Fibroblast of lung (primary cell): ENCODE results near the gene NAT8L. TPM values are rescaled to one million over a fixed set of nuclear protein-coding genes. Genes with fewer than 3 reads are reported as not detected.

ENCODE experiments used
- DNase-seq, 2 donors: peaks; one replicate each; pipeline versions ENCODE4 v3.0.0 to v3.0.0-alpha.2; 2010; ENCODE audit warnings: low read depth in 2 of 2
- H2AFZ ChIP-seq: 2 replicates; pipeline ENCODE4 v1.5.1; 2012; ENCODE audit warnings: low read length, control low read depth, inconsistent platforms
- H3K27ac ChIP-seq: 2 replicates; pipeline ENCODE4 v1.5.1; 2011; ENCODE audit warnings: low read length, control low read depth; ENCODE audit not compliant: insufficient read depth
- H3K27me3 ChIP-seq: 2 replicates; pipeline ENCODE4 v1.5.1; 2011; ENCODE audit warnings: mild to moderate bottlenecking, low read length; ENCODE audit not compliant: control insufficient read depth, insufficient read depth
- H3K36me3 ChIP-seq: 2 replicates; pipeline ENCODE4 v1.5.1; 2011; ENCODE audit warnings: low read length; ENCODE audit not compliant: control insufficient read depth, insufficient read depth
- H3K4me1 ChIP-seq: 2 replicates; pipeline ENCODE4 v1.5.1; 2011; ENCODE audit warnings: low read length; ENCODE audit not compliant: control insufficient read depth, insufficient read depth; ENCODE audit errors: extremely low read depth
- H3K4me2 ChIP-seq: 2 replicates; pipeline ENCODE4 v1.5.1; 2011; ENCODE audit warnings: low read length, control low read depth; ENCODE audit not compliant: insufficient read depth; ENCODE audit errors: extremely low read depth
- H3K4me3 ChIP-seq, 4 experiments: fragments of 200-600 bp in 1 of 4; sonication (generic) in 1 of 4; replicated peaks in 1 of 4; 2 replicates each; pipeline ENCODE4 v1.5.1; 2011 to 2016; ENCODE audit warnings: low read length in 4 of 4, low read depth in 3 of 4, mild to moderate bottlenecking in 3 of 4, control low read depth in 2 of 4, inconsistent platforms in 1 of 4, mixed read lengths in 1 of 4; ENCODE audit not compliant: insufficient read depth in 1 of 4; ENCODE audit errors: control extremely low read depth in 1 of 4
- H3K79me2 ChIP-seq: 2 replicates; pipeline ENCODE4 v1.5.1; 2012; ENCODE audit warnings: mild to moderate bottlenecking, low read length, inconsistent platforms; ENCODE audit not compliant: control insufficient read depth, insufficient read depth
- H3K9ac ChIP-seq: 2 replicates; pipeline ENCODE4 v1.5.1; 2011; ENCODE audit warnings: mild to moderate bottlenecking, low read length, control low read depth; ENCODE audit not compliant: insufficient read depth
- H3K9me3 ChIP-seq: 2 replicates; pipeline ENCODE4 v1.5.1; 2012; ENCODE audit warnings: low read depth, low read length; ENCODE audit not compliant: control insufficient read depth, insufficient read depth
- H4K20me1 ChIP-seq: 2 replicates; pipeline ENCODE4 v1.5.1; 2011; ENCODE audit warnings: low read length; ENCODE audit not compliant: control insufficient read depth, insufficient read depth; ENCODE audit errors: extremely low read depth
- EZH2 ChIP-seq: IDR thresholded peaks from 2 replicates; pipeline ENCODE4 v1.5.1; 2012; ENCODE audit warnings: low read length, control low read depth, mild to moderate bottlenecking; ENCODE audit errors: missing control alignments
- polyA plus RNA-seq, 2 donors: library from polyadenylated mRNA; depleted of rRNA in 1 of 2; stranded (reverse) in 1 of 2; unstranded in 1 of 2; fragments of >200 nt; gene quantifications; 2 replicates each; pipeline ENCODE4 v1.2.1, GENCODE V29; 2011 to 2012; ENCODE audit warnings: missing spikeins in 1 of 2
- total RNA-seq: library from RNA; depleted of rRNA; stranded (reverse); fragments of >200 nt; gene quantifications from 2 replicates; pipeline ENCODE4 v1.2.1, GENCODE V29; 2014
- TF ChIP-seq, protein P1 (sequence below), 2 donors: IDR thresholded peaks in 1 of 2; conservative IDR thresholded peaks in 1 of 2; 1 replicate in 1 of 2; 2 replicates in 1 of 2; pipeline ENCODE4 v1.5.1; 2011 to 2012; ENCODE audit warnings: low read length in 2 of 2, control low read depth in 1 of 2, inconsistent platforms in 1 of 2, low read depth in 1 of 2, mild to moderate bottlenecking in 1 of 2

NAT8L gene
- total and polyA plus RNA-seq, 2 donors (not counting 1 experiment from before 2014, with no cell fraction given), result 0.01 to 0.17 TPM

DNA sequence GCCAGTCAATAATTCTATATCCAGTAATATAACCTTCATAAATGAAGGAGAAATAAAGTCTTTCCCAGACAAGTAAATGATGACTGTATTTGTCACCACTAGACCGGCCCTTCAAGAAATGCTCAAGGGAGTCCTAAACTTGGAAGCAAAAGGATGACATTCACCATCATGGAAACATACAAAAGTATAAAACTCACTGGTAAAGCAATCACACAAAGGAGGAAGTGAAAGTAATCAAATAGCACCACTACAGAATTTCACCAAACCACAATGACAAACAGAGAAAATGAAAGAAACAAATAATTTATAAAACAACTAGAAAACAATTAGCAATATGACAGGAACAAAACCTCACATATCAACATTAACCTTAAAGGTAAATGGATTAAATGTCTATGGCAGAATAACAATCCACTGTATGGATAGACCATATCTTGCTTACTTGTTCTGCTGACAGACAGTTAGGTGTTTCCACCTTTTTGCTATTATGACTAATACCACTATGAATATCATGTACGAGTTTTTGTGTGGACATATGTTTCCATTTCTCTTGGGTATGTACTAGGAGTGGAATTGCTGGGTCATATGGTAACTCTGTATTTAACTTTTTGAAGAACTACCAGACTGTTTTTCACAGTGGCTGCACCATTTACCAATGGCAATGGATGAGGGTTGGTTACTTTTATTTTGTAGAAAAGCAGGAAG is 44.9 kb downstream of the NAT8L start:
- DNase-seq, result no peak
- Histone ChIP-seq H3K4me3 (no peak overlapping the region), H3K4me1 (peaks cover 2% of the 10 kb centered on the region), H3K36me3 (no peaks in the 10 kb centered on the region), H3K27ac (no peak overlapping the region), H3K9ac (no peak overlapping the region), H4K20me1 (no peaks in the 10 kb centered on the region), H3K27me3 (no peaks in the 10 kb centered on the region), H3K79me2 (no peaks in the 10 kb centered on the region), H3K9me3 (no peaks in the 10 kb centered on the region), H3K4me2 (no peak overlapping the region), H2AFZ (no peak overlapping the region)
- TF ChIP-seq, protein P1, sequence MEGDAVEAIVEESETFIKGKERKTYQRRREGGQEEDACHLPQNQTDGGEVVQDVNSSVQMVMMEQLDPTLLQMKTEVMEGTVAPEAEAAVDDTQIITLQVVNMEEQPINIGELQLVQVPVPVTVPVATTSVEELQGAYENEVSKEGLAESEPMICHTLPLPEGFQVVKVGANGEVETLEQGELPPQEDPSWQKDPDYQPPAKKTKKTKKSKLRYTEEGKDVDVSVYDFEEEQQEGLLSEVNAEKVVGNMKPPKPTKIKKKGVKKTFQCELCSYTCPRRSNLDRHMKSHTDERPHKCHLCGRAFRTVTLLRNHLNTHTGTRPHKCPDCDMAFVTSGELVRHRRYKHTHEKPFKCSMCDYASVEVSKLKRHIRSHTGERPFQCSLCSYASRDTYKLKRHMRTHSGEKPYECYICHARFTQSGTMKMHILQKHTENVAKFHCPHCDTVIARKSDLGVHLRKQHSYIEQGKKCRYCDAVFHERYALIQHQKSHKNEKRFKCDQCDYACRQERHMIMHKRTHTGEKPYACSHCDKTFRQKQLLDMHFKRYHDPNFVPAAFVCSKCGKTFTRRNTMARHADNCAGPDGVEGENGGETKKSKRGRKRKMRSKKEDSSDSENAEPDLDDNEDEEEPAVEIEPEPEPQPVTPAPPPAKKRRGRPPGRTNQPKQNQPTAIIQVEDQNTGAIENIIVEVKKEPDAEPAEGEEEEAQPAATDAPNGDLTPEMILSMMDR (conservative IDR thresholded peaks at IDR 0.05 in 1 of 2, IDR thresholded peaks at IDR 0.05 in 1 of 2; ENCODE audit: low read depth in 1 of 2, low read length in 2 of 2), result no peak
- no peak for TF ChIP-seq EZH2

DNA sequence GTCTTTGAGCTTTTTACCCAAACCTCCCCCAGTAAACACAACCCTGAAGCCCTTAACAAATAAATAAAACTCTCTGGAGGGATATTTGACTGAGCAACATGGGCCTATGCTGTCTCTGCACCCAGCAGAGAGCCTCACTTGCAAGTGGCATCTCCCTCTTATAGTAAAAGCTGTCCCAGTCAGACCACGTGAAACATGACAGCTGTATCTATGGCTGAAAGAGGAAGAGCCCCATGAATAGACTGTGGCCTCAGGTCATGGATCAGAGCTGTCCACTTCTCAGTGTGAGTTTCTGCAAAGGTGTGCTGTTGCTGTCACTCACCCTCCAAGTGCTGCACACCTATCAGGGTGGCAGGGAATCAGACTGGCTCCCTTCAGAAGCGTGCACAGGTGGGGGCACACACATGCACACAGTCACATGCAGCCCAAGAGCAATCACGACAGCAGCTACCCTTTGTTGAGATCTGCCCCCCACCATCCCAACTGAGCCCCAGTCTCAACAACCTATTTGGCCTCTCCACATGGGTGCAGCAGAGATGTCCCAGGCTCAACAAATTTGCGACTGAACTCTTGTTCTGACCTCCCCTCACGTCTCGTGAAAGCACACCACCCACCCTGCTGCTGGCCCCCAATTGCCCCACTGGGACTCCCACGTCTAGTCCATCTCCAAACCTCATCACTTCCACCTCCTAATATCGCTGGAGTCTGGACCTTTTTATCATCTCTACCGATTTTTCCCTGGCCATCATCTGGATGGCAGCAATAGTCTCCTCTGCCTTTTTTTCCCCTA is 45.6 kb downstream of the NAT8L start:
- H3K27ac ChIP-seq, result no peak overlapping the region
- H3K27me3 ChIP-seq, result no peaks in the 10 kb centered on the region
- H3K36me3 ChIP-seq, result no peaks in the 10 kb centered on the region
- peaks cover 2% of the 10 kb centered on the region for H3K4me1 ChIP-seq
- no peak overlapping the region for H3K9ac ChIP-seq
- no peak for TF ChIP-seq EZH2
- TF ChIP-seq, protein P1 (conservative IDR thresholded peaks at IDR 0.05 in 1 of 2, IDR thresholded peaks at IDR 0.05 in 1 of 2; ENCODE audit: low read depth in 1 of 2, low read length in 2 of 2), result no peak
- no peak overlapping the region for H3K4me3 ChIP-seq
- H3K9me3 ChIP-seq, result no peaks in the 10 kb centered on the region
- H2AFZ ChIP-seq, result no peak overlapping the region
- H3K79me2 ChIP-seq, result no peaks in the 10 kb centered on the region
- no peak overlapping the region for H3K4me2 ChIP-seq
- no peak for DNase-seq
- H4K20me1 ChIP-seq, result no peaks in the 10 kb centered on the region

DNA sequence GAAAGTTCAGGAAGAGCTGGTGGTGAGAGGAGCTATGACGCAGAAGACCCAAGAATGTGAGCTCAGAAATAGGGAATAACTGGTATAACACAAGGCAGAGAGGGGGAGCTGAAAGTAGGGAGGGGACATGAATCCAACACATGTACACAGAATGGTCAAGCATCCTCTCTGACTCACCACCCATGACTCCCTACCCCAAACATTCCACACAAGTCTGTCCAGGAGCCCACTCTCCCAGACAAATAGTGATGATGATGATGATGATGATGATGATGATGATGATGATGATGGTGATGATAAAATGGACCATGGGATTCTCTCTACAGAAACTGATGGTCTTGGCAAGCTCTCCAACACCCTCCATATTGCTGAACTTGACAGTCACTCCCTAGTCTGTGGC is 46.4 kb downstream of the NAT8L start:
- Histone ChIP-seq H3K27ac (no peak overlapping the region), H3K79me2 (no peaks in the 10 kb centered on the region)
- TF ChIP-seq, protein P1 (conservative IDR thresholded peaks at IDR 0.05 in 1 of 2, IDR thresholded peaks at IDR 0.05 in 1 of 2; ENCODE audit: low read depth in 1 of 2, low read length in 2 of 2), result no peak
- TF ChIP-seq EZH2, result no peak

More for the DNA sequence above, 46.4 kb downstream of the NAT8L start:
- Histone ChIP-seq H3K4me3 (no peak overlapping the region), H3K36me3 (no peaks in the 10 kb centered on the region), H3K4me1 (peaks cover 2% of the 10 kb centered on the region), H3K9ac (no peak overlapping the region), H4K20me1 (no peaks in the 10 kb centered on the region), H2AFZ (no peak overlapping the region), H3K4me2 (no peak overlapping the region), H3K27me3 (no peaks in the 10 kb centered on the region), H3K9me3 (no peaks in the 10 kb centered on the region)
- peak in 1 of 2 donors; percentile 65 for DNase-seq
